Liver (tissue), 3 donors: Measurements from ENCODE around the gene SMPD3.

Experiments
- FOXA1 ChIP-seq: IDR thresholded peaks from 2 replicates; pipeline ENCODE4 v1.6.1; 2016; ENCODE audit warnings: antibody characterized with exemption
- RAD21 ChIP-seq, 2 donors: IDR thresholded peaks; 2 replicates each; pipeline ENCODE4 v1.6.1; 2016; ENCODE audit warnings: antibody characterized with exemption in 2 of 2, mild to moderate bottlenecking in 2 of 2
- TF ChIP-seq, protein P1 (sequence below): fragments of 150-350 bp; IDR thresholded peaks from 2 replicates; pipeline ENCODE4 v1.5.1; 2017; ENCODE audit warnings: improper control_type of control experiment, low read depth, low read length; ENCODE audit not compliant: missing input control
- donor health status: healthy.
- donor health status: healthy.

DNA sequence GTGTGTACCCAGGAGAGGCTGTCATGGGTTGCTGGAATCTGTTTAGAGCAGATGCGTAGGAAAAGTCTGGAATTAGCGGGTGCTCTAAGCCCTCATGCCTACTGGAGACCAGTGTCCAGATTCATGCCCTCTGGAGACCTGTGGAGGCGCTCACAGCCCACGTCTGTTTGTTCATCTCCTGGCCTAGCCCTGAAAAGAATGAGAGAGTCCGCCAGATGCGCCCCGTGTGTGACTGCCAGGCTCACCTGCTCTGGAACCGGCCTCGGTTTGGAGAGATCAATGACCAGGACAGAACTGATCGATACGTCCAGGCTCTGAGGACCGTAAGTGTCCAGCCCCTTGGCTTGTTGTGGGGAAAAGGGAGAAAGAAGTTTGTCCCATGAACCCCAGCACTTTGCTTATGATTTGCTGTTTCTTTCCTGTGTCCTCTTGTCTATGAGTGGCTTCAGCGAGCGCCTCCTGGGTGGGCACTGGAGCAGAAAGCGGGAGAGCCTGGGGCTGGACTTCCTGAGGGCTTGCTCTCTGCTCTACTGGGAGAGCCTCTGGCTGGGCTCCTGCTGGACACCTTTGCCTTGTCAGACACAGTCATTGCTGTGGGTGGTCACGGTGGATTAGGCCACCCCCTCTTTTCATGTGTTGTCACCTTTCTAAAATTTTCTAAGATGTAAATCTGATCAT lies 102.2 kb downstream of the SMPD3 start:
- TF ChIP-seq, protein P1, sequence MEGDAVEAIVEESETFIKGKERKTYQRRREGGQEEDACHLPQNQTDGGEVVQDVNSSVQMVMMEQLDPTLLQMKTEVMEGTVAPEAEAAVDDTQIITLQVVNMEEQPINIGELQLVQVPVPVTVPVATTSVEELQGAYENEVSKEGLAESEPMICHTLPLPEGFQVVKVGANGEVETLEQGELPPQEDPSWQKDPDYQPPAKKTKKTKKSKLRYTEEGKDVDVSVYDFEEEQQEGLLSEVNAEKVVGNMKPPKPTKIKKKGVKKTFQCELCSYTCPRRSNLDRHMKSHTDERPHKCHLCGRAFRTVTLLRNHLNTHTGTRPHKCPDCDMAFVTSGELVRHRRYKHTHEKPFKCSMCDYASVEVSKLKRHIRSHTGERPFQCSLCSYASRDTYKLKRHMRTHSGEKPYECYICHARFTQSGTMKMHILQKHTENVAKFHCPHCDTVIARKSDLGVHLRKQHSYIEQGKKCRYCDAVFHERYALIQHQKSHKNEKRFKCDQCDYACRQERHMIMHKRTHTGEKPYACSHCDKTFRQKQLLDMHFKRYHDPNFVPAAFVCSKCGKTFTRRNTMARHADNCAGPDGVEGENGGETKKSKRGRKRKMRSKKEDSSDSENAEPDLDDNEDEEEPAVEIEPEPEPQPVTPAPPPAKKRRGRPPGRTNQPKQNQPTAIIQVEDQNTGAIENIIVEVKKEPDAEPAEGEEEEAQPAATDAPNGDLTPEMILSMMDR: peak; percentile 45
- TF ChIP-seq RAD21 (IDR thresholded peaks at IDR 0.05) (peak; percentile 71 to 74), FOXA1 (no peak)
